IMR-90 (cell line): ENCODE data around the gene UBA3.

ENCODE experiments used
- POLR2A ChIP-seq: IDR thresholded peaks from 2 replicates; pipeline ENCODE4 v1.6.1; 2012; ENCODE audit warnings: mild to moderate bottlenecking, low read depth, low read length
- RFX5 ChIP-seq: IDR thresholded peaks from 2 replicates; pipeline ENCODE4 v1.8.0; 2012; ENCODE audit warnings: low read depth, mild to moderate bottlenecking, low read length, moderate library complexity
- SMC3 ChIP-seq: fragments of 150-350 bp; IDR thresholded peaks from 2 replicates; pipeline ENCODE4 v1.6.1; 2016; ENCODE audit warnings: low read depth, mild to moderate bottlenecking, antibody characterized with exemption, low read length, moderate library complexity

GRCh38 chr3:69031635-69032034, 48.5 kb downstream of the UBA3 start:
- TF ChIP-seq SMC3 (no peak), POLR2A (no peak), RFX5 (no peak)
